HL-60 (cell line): ENCODE measurements around the gene MAP2K4.

Experiments
- DNase-seq, 2 experiments: peaks; one replicate each; pipeline ENCODE4 v3.0.0-alpha.2; 2010 to 2020; ENCODE audit warnings: low read depth in 1 of 2, low spot score in 1 of 2
- H3K27ac ChIP-seq: fragments of 250-450 bp; sonication (Bioruptor Pico); replicated peaks from 2 replicates; pipeline ENCODE4 v1.5.1; 2020; ENCODE audit warnings: mild to moderate bottlenecking, moderate library complexity
- H3K27me3 ChIP-seq: fragments of 250-450 bp; sonication (Bioruptor Pico); 2 replicates; pipeline ENCODE4 v1.5.1; 2021; ENCODE audit warnings: mild to moderate bottlenecking, moderate library complexity; ENCODE audit not compliant: insufficient read depth, poor library complexity, severe bottlenecking
- H3K4me3 ChIP-seq: replicated peaks from 2 replicates; pipeline ENCODE4 v1.5.1; 2011; ENCODE audit warnings: mild to moderate bottlenecking, control low read depth, low read length; ENCODE audit not compliant: insufficient read depth
- CTCF ChIP-seq: IDR thresholded peaks from one replicate; pipeline ENCODE4 v1.5.1; 2011; ENCODE audit warnings: low read length, control low read depth, inconsistent platforms; ENCODE audit not compliant: insufficient read depth
- GABPA ChIP-seq: IDR thresholded peaks from 2 replicates; pipeline ENCODE4 v1.6.1; 2012; ENCODE audit warnings: low read depth
- POLR2AphosphoS5 ChIP-seq: IDR thresholded peaks from 2 replicates; pipeline ENCODE4 v1.6.1; 2012; ENCODE audit warnings: low read depth
- REST ChIP-seq: IDR thresholded peaks from 2 replicates; pipeline ENCODE4 v1.6.1; 2012; ENCODE audit warnings: low read depth; ENCODE audit not compliant: insufficient replicate concordance
- SPI1 ChIP-seq: IDR thresholded peaks from 2 replicates; pipeline ENCODE4 v1.6.1; 2012; ENCODE audit warnings: low read depth, mild to moderate bottlenecking, borderline replicate concordance

Gene MAP2K4

GRCh38 chr17:11997147-11997971, 23.3 kb upstream of the MAP2K4 start, which contains the start of gene ZNF18:
Gene ZNF18, minus strand, starts transcription at chr17:11997475. Its CDS starts 4,646 bp downstream, at chr17:11992829.
- peak within 1 kb of the TSS; percentile 90 for H3K27ac ChIP-seq
- peak; percentile 63; the same call in 1 of the 2 replicates for TF ChIP-seq POLR2AphosphoS5
- peak; percentile 14 for TF ChIP-seq REST
- TF ChIP-seq GABPA: no peak
- DNase-seq: peak; percentile 64 to 86

GRCh38 chr17:11997972-11998233, 22.8 kb upstream of the MAP2K4 start:
- H3K27ac ChIP-seq: peak overlapping the region; percentile 64
- no peak for TF ChIP-seq CTCF
- TF ChIP-seq GABPA: no peak
- no peak for TF ChIP-seq SPI1
- TF ChIP-seq REST: no peak
- no peak for TF ChIP-seq POLR2AphosphoS5
- no peak for DNase-seq
- no peaks in the 10 kb centered on the region for H3K27me3 ChIP-seq
- H3K4me3 ChIP-seq: peak overlapping the region; percentile 57

More at GRCh38 chr17:11997147-11997971, 23.3 kb upstream of the MAP2K4 start, which contains the start of gene ZNF18:
- Histone ChIP-seq H3K4me3 (peak within 1 kb of the TSS; percentile 64), H3K27me3 (no peaks in the 10 kb centered on the region)

DNA sequence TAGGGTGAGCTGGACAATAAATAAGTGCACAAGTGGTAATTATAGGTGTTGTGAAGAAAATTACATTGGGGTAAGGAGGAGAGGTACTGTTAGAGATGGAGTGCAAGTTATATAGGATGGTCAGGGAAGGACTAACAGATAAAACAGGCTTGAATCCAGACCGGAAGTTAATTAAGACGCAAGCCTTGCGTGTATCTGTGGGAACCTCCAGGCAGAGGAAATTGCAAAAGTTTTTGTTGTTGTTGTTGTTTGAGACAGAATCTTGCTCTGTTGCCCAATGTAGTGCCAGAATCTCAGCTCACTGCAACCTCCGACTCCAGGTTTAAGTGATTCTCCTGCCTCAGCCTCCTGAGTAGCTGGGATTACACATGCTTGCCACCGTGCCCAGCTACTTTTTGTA, 21.0 kb upstream of the MAP2K4 start:
- H3K27me3 ChIP-seq: no peaks in the 10 kb centered on the region
- no peak overlapping the region for H3K27ac ChIP-seq
- H3K4me3 ChIP-seq: no peak overlapping the region
- DNase-seq: peak in 1 of 2 experiments; percentile 49
- TF ChIP-seq SPI1 (no peak), REST (no peak), POLR2AphosphoS5 (no peak), CTCF (no peak), GABPA (no peak)
